Measurements from ENCODE around the gene SCD5.

SCD5 gene

GRCh38 chr4:82726596-82726995 lies 72.0 kb downstream of the SCD5 start:
- WGBS, 2 experiments (ENCODE audit: insufficient coverage in 2 of 2), result 76 to 81% methylated on average over 4 to 5 of the region's 5 CpGs
- Histone ChIP-seq H3K4me1 (ENCODE audit: control insufficient read depth, insufficient read depth, low read length, poor library complexity, severe bottlenecking) (no peaks in the 10 kb centered on the region), H3K27ac (ENCODE audit: low read depth, low read length, severe bottlenecking) (no peak overlapping the region), H3K36me3 (ENCODE audit: control insufficient read depth, insufficient read depth, low read length) (no peaks in the 10 kb centered on the region), H3K9me3 (ENCODE audit: control insufficient read depth, low read length) (peaks cover 10% of the 10 kb centered on the region), H3K4me3 (ENCODE audit: extremely low read depth, insufficient read depth, low read length, poor library complexity, severe bottlenecking) (no peak overlapping the region)

GRCh38 chr4:82721819-82722423 lies 76.7 kb downstream of the SCD5 start:
- Histone ChIP-seq H3K27ac (ENCODE audit: low read depth, low read length, severe bottlenecking) (no peak overlapping the region), H3K4me3 (ENCODE audit: extremely low read depth, insufficient read depth, low read length, poor library complexity, severe bottlenecking) (no peak overlapping the region), H3K4me1 (ENCODE audit: control insufficient read depth, insufficient read depth, low read length, poor library complexity, severe bottlenecking) (no peaks in the 10 kb centered on the region), H3K36me3 (ENCODE audit: control insufficient read depth, insufficient read depth, low read length) (no peaks in the 10 kb centered on the region), H3K9me3 (ENCODE audit: control insufficient read depth, low read length) (no peaks in the 10 kb centered on the region)
- WGBS, 2 experiments (ENCODE audit: insufficient coverage in 2 of 2), result 80% methylated on average over 2 of the region's 2 CpGs; no CpG with 5 or more reads in 1 of the 2 experiments

GRCh38 chr4:82718162-82718940 lies 80.2 kb downstream of the SCD5 start:
- Histone ChIP-seq H3K27ac (ENCODE audit: low read depth, low read length, severe bottlenecking) (no peak overlapping the region), H3K4me1 (ENCODE audit: control insufficient read depth, insufficient read depth, low read length, poor library complexity, severe bottlenecking) (no peaks in the 10 kb centered on the region), H3K9me3 (ENCODE audit: control insufficient read depth, low read length) (no peaks in the 10 kb centered on the region), H3K4me3 (ENCODE audit: extremely low read depth, insufficient read depth, low read length, poor library complexity, severe bottlenecking) (no peak overlapping the region), H3K36me3 (ENCODE audit: control insufficient read depth, insufficient read depth, low read length) (no peaks in the 10 kb centered on the region)
- 87 to 92% methylated on average over 5 of the region's 7 CpGs for WGBS, 2 experiments (ENCODE audit: insufficient coverage in 2 of 2)

GRCh38 chr4:82715731-82716617 lies 82.6 kb downstream of the SCD5 start:
- H3K27ac ChIP-seq (ENCODE audit: low read depth, low read length, severe bottlenecking), result peak overlapping the region; percentile 3
- H3K36me3 ChIP-seq (ENCODE audit: control insufficient read depth, insufficient read depth, low read length), result no peaks in the 10 kb centered on the region
- H3K4me3 ChIP-seq (ENCODE audit: extremely low read depth, insufficient read depth, low read length, poor library complexity, severe bottlenecking), result no peak overlapping the region
- H3K4me1 ChIP-seq (ENCODE audit: control insufficient read depth, insufficient read depth, low read length, poor library complexity, severe bottlenecking), result no peaks in the 10 kb centered on the region
- 82 to 83% methylated on average over 8 to 9 of the region's 12 CpGs for WGBS, 2 experiments (ENCODE audit: insufficient coverage in 2 of 2)
- no peaks in the 10 kb centered on the region for H3K9me3 ChIP-seq (ENCODE audit: control insufficient read depth, low read length)

- WGBS, 2 experiments (ENCODE audit: insufficient coverage in 2 of 2), result 100% methylated on average over 3 of the region's 3 CpGs
- H3K27ac ChIP-seq (ENCODE audit: low read depth, low read length, severe bottlenecking), result no peak overlapping the region
- H3K4me3 ChIP-seq (ENCODE audit: extremely low read depth, insufficient read depth, low read length, poor library complexity, severe bottlenecking), result no peak overlapping the region
- no peaks in the 10 kb centered on the region for H3K9me3 ChIP-seq (ENCODE audit: control insufficient read depth, low read length)
- peaks cover 5% of the 10 kb centered on the region for H3K4me1 ChIP-seq (ENCODE audit: control insufficient read depth, insufficient read depth, low read length, poor library complexity, severe bottlenecking)
- H3K36me3 ChIP-seq (ENCODE audit: control insufficient read depth, insufficient read depth, low read length), result no peaks in the 10 kb centered on the region
These were observed 84.7 kb downstream of the SCD5 start for GRCh38 chr4:82713856-82714255.

GRCh38 chr4:82712561-82712960 lies 86.0 kb downstream of the SCD5 start:
- Histone ChIP-seq H3K27ac (ENCODE audit: low read depth, low read length, severe bottlenecking) (no peak overlapping the region), H3K9me3 (ENCODE audit: control insufficient read depth, low read length) (no peaks in the 10 kb centered on the region), H3K4me3 (ENCODE audit: extremely low read depth, insufficient read depth, low read length, poor library complexity, severe bottlenecking) (no peak overlapping the region), H3K4me1 (ENCODE audit: control insufficient read depth, insufficient read depth, low read length, poor library complexity, severe bottlenecking) (peaks cover 5% of the 10 kb centered on the region), H3K36me3 (ENCODE audit: control insufficient read depth, insufficient read depth, low read length) (no peaks in the 10 kb centered on the region)
- 91 to 94% methylated on average over 2 of the region's 5 CpGs for WGBS, 2 experiments (ENCODE audit: insufficient coverage in 2 of 2)

- no peak overlapping the region for H3K27ac ChIP-seq (ENCODE audit: low read depth, low read length, severe bottlenecking)
- no peaks in the 10 kb centered on the region for H3K36me3 ChIP-seq (ENCODE audit: control insufficient read depth, insufficient read depth, low read length)
- WGBS, 2 experiments (ENCODE audit: insufficient coverage in 2 of 2), result 88 to 93% methylated on average over 5 of the region's 7 CpGs
- H3K9me3 ChIP-seq (ENCODE audit: control insufficient read depth, low read length), result no peaks in the 10 kb centered on the region
- no peak overlapping the region for H3K4me3 ChIP-seq (ENCODE audit: extremely low read depth, insufficient read depth, low read length, poor library complexity, severe bottlenecking)
- peaks cover 5% of the 10 kb centered on the region for H3K4me1 ChIP-seq (ENCODE audit: control insufficient read depth, insufficient read depth, low read length, poor library complexity, severe bottlenecking)
These were observed 87.3 kb downstream of the SCD5 start for GRCh38 chr4:82711158-82711785.

GRCh38 chr4:82710197-82710929 lies 88.2 kb downstream of the SCD5 start:
- Histone ChIP-seq H3K27ac (ENCODE audit: low read depth, low read length, severe bottlenecking) (no peak overlapping the region), H3K36me3 (ENCODE audit: control insufficient read depth, insufficient read depth, low read length) (no peaks in the 10 kb centered on the region), H3K9me3 (ENCODE audit: control insufficient read depth, low read length) (no peaks in the 10 kb centered on the region), H3K4me3 (ENCODE audit: extremely low read depth, insufficient read depth, low read length, poor library complexity, severe bottlenecking) (no peak overlapping the region), H3K4me1 (ENCODE audit: control insufficient read depth, insufficient read depth, low read length, poor library complexity, severe bottlenecking) (peaks cover 5% of the 10 kb centered on the region)
- 40 to 42% methylated on average over 3 of the region's 4 CpGs for WGBS, 2 experiments (ENCODE audit: insufficient coverage in 2 of 2)

GRCh38 chr4:82708982-82709381 lies 89.6 kb downstream of the SCD5 start:
- H3K4me3 ChIP-seq (ENCODE audit: extremely low read depth, insufficient read depth, low read length, poor library complexity, severe bottlenecking), result no peak overlapping the region
- WGBS, 2 experiments (ENCODE audit: insufficient coverage in 2 of 2), result no CpG with 5 or more reads among the region's 1 CpG
- no peaks in the 10 kb centered on the region for H3K9me3 ChIP-seq (ENCODE audit: control insufficient read depth, low read length)
- H3K36me3 ChIP-seq (ENCODE audit: control insufficient read depth, insufficient read depth, low read length), result no peaks in the 10 kb centered on the region
- H3K4me1 ChIP-seq (ENCODE audit: control insufficient read depth, insufficient read depth, low read length, poor library complexity, severe bottlenecking), result peaks cover 5% of the 10 kb centered on the region
- no peak overlapping the region for H3K27ac ChIP-seq (ENCODE audit: low read depth, low read length, severe bottlenecking)
